GM15510 (cell line): ENCODE data around the gene ARMH3.
A peak's percentile ranks its signal among the peaks of the same experiment; 100 is the strongest.

Experiments
- POLR2A ChIP-seq: IDR thresholded peaks from 3 replicates; pipeline ENCODE4 v1.6.1; 2011; ENCODE audit warnings: borderline replicate concordance; ENCODE audit not compliant: insufficient read length; ENCODE audit errors: extremely low read depth

The ARMH3 gene

GRCh38 chr10:101934686-101935305 lies 121.2 kb downstream of the ARMH3 start:
- TF ChIP-seq POLR2A: no peak

DNA sequence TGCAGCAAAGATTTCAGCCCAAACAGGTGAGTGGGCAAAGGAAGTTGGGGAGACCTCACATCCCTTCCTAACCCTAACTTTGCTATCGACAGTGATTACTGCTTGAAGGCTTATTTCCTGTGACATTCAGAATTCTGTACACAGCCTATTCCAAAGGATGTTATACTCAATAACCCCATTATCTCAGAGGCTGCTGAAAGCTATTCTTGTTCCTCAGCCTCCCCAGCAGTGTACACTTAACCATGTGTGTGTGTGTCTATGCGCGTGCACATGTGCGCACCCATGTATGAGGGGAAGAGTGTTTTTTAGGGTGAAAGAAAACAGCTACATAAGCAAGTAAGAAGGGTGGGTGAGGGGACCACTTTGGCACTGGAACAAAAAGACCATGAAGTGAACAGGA lies 122.0 kb downstream of the ARMH3 start:
- no peak for TF ChIP-seq POLR2A

DNA sequence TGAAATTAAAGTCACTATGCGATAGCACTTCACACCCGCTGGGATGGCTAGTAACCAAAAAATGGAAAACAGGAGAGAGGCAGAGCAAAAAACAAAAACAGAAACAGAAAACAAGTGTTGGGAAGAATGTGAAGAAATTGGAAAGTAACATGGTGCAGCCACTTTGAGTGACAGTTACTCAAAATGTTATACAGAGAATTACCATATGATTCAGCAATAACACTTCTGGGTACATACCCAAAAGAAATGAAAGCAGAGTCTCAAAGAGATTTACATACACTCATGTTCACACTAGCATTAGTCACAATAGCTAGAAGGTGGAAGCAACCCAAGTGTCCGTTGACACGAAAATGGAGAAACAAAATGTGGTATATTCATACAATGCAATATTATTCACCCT lies 123.8 kb downstream of the ARMH3 start:
- no peak for TF ChIP-seq POLR2A

GRCh38 chr10:101925027-101925426 lies 130.9 kb downstream of the ARMH3 start:
- TF ChIP-seq POLR2A: no peak

DNA sequence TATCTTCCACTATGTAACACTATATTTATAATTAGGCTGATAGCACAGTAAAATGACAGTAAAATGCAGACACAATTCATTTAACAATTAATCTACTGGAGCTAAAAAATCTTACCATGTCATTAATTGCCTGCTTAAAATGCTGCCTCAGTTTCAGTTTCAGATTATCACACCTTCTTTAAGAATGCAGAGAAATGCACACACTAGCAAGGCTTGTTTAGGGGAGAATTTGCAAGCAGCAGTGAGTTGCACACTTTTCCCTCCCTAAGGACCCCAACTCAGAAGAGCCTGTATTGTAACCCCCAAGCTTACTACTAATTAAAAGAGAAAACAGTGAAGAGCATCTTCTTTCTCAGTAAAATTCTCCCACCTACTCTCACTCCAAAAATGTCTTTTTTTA lies 132.7 kb downstream of the ARMH3 start:
- TF ChIP-seq POLR2A: no peak

- no peak for TF ChIP-seq POLR2A
Observed at GRCh38 chr10:101922846-101923245, 133.1 kb downstream of the ARMH3 start.

- no peak for TF ChIP-seq POLR2A
Observed at GRCh38 chr10:101920546-101920945, 135.4 kb downstream of the ARMH3 start.

DNA sequence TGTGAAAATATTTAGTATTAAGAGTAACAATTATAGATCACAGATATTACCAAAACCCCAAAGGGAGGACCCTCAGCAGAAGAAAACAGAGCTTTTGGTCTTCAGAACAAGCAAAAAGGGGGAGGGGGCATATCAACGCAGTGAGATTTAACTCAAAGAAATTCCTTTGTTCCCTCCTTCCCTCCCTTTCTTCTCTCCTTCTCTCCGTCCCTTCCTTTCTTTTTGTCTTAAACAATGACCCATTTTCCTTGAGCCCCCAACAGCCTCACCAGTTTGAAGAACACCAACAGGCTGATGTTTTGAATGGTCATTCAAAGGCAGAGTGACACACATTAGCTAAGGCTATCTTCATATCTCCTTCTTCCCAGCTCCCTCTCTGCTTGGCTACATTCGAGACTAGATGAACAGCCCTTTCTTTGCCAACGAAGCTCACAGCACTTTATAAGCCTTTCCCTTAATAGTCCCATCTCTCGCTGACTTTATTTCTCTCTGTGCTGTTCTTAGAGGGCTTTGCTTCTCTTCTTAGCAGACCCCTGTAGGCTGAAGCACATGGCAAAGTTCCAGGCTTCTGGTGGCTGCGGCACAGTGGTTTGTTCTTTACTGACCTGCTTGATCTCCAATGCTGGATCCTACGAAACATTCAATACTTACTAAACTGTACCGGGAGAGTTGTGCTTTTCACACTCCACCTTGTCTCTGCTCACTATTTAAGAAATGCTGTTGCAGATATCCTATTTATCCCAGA lies 136.8 kb downstream of the ARMH3 start:
- no peak for TF ChIP-seq POLR2A

- no peak for TF ChIP-seq POLR2A
Observed at GRCh38 chr10:101912561-101913179, 143.3 kb downstream of the ARMH3 start.

DNA sequence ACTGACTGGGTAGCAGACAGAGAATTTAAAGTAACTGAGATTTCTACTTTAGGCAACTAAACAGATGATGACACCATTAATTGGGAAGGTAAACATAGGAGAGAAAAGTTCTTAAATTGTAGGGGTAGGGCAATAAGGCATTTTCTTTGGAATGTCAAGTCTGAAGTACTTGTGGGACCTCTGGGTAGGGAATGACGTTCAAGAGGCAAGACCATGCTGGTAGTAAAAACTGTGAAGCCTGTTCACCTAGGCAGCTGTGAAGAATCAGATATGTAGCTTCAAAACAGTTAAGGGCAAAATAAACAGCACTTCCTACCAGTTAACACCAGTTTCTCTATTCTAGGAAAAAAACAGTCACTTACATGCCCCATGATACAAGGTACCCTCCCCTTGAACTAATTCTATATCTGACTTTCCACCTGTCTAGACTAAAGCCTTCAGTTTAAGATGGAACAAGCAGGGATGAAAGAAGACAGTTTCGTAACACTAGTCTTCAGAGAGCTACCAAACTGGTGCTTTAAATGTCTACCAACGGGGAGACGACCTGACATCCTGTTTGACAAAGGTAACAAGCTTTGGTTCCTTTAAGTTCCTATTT lies 149.3 kb downstream of the ARMH3 start:
- TF ChIP-seq POLR2A: no peak

GRCh38 chr10:101905251-101905650 lies 150.7 kb downstream of the ARMH3 start:
- no peak for TF ChIP-seq POLR2A

GRCh38 chr10:101903827-101904550 lies 152.0 kb downstream of the ARMH3 start:
- TF ChIP-seq POLR2A: no peak

DNA sequence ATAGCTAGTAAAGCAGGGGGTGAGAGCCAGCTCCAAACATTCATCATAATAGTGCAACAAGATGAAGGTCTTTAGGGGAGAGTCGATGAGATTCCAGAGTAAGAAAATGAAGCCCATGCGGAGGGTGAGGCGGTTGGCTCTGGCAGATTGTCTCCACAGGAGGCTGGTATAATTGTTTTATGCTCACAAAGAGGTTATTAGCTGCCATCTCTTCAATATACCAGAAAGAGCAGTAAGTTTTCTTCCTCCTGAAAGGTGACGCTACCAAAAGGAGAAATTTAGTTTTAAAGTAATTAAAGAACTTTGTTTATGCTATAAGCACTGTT lies 153.2 kb downstream of the ARMH3 start:
- TF ChIP-seq POLR2A: no peak

DNA sequence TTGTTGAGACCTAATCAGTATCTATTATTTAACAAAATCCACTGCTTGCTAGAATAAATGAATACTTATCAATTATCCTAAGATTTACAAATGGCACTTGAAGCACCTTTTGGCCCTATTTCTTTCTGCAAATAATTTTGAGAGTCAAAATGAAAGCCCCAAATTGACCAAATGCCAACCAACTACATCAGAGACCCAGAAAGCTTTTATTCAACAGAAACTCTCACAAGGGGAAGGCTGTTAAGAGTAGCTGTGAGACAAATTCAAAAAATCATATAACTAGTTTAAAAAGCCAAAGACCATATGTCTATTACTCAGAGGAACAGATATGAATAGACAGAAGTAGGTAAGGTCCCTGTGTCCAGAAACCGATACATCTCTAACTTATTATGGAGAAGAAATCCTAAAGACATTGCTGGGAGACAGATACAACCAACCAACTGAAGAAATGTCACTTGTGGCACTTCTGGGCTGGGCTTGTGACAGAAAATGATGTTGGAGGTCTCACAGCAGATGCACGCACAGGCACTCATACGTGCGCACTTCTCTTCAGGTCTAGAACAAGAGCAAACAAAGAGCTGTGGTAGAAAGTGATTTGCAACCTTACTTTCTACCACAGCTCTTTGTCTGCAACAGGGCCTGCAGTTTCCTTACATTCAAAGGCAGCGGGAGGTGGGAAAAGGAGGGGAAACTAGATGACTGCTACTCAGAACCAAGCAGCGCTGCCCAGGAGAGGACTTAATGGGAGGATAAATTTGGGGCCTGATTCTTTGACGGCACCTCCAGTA lies 153.7 kb downstream of the ARMH3 start:
- no peak for TF ChIP-seq POLR2A

- TF ChIP-seq POLR2A: peak; percentile 22
Observed at GRCh38 chr10:101901340-101901739, 154.6 kb downstream of the ARMH3 start.

DNA sequence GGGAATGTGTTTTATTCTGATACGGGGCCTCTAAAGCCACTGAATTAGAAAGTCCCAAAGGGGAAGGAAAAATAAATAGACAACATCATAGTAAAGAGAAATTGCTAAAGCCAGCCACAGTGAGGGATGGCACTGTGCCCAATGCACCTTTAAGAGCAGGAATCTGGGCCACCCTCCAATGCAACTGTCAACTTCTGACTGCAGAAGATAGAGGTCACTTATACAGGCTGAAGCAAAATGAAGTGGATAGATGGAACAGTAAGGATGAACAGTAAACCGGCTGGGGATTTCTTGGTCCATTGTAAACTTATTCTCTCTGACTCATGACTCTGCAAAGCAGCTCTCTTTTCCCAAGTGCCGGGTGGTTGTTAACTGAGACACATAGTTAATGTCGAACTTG lies 158.3 kb downstream of the ARMH3 start:
- TF ChIP-seq POLR2A: no peak
